ENCODE data around the gene SOCS6.
A peak's percentile ranks its signal among the peaks of the same experiment; 100 is the strongest.

Gene SOCS6

GRCh38 chr18:70288171-70288850 is 534 bp upstream of the SOCS6 start:
- DNase-seq = peak in 10 of 56 donors; percentile 12 to 63 (median 40)

- DNase-seq = peak in 8 of 56 donors; percentile 6 to 41 (median 32)
Observed at GRCh38 chr18:70289351-70290312, 787 bp downstream of the SOCS6 start.

GRCh38 chr18:70290482-70291294 is 1.8 kb downstream of the SOCS6 start:
- no peak for DNase-seq

GRCh38 chr18:70291295-70291574 is 2.4 kb downstream of the SOCS6 start:
- DNase-seq = no peak

- peak in 1 of 56 donors; percentile 27 for DNase-seq
Observed at GRCh38 chr18:70292628-70293027, 3.8 kb downstream of the SOCS6 start.

GRCh38 chr18:70293166-70293565 is 4.3 kb downstream of the SOCS6 start:
- DNase-seq = no peak

- no peak for DNase-seq
Observed at GRCh38 chr18:70294471-70295191, 5.8 kb downstream of the SOCS6 start.

- no peak for DNase-seq
Observed at GRCh38 chr18:70295192-70296188, 6.6 kb downstream of the SOCS6 start.

GRCh38 chr18:70296289-70296688 is 7.4 kb downstream of the SOCS6 start:
- no peak for DNase-seq

- DNase-seq = no peak
Observed at GRCh38 chr18:70296781-70297180, 7.9 kb downstream of the SOCS6 start.

GRCh38 chr18:70299393-70299792 is 10.5 kb downstream of the SOCS6 start:
- no peak for DNase-seq

- no peak for DNase-seq
Observed at GRCh38 chr18:70301667-70302066, 12.8 kb downstream of the SOCS6 start.

GRCh38 chr18:70308555-70309294 is 19.9 kb downstream of the SOCS6 start:
- no peak for DNase-seq

- DNase-seq = no peak
Observed at GRCh38 chr18:70310560-70311320, 21.9 kb downstream of the SOCS6 start.

- no peak for DNase-seq
Observed at GRCh38 chr18:70311726-70312125, 22.9 kb downstream of the SOCS6 start.

GRCh38 chr18:70313640-70314039 is 24.8 kb downstream of the SOCS6 start:
- DNase-seq = no peak

GRCh38 chr18:70314151-70314782 is 25.4 kb downstream of the SOCS6 start:
- no peak for DNase-seq

GRCh38 chr18:70319187-70319586 is 30.3 kb downstream of the SOCS6 start:
- no peak for DNase-seq

Measured in amygdala (tissue), 56 donors.